K562 (cell line): ENCODE data around the gene TESK1. TPM values are rescaled to one million over a fixed set of nuclear protein-coding genes. Genes with fewer than 3 reads are reported as not detected.

Experiments used
- ATAC-seq: fragments of 200-7000 bp; cut with Tn5 transposase; 3 replicates; pipeline ENCODE4 v1.9.1; 2020; ENCODE audit warnings: moderate library complexity
- BruUV-seq: library from RNA; stranded (reverse); fragments of 400-500 nt; replicated peaks from 2 replicates; lab custom pipeline; 2021; lab: Mats Ljungman, UMichigan
- CTCF ChIA-PET: fragments of 300-600 bp; formaldehyde crosslinking; extraction: SDS; loops from one replicate; lab custom pipeline; 2021; ENCODE audit warnings: low intra/inter-chr PET ratio; lab: Yijun Ruan, JAX
- POLR2A ChIA-PET: fragments of 300-600, 350-650 bp; sonication (Branson Sonifier 250); formaldehyde crosslinking; extraction: SDS; loops from one replicate; lab custom pipeline; 2021; ENCODE audit warnings: antibody characterized with exemption, inconsistent platforms; lab: Yijun Ruan, JAX
- DNase-seq, 4 experiments: peaks; one replicate each; pipeline versions ENCODE4 v3.0.0 to v3.0.0-alpha.2; 2011 to 2018; ENCODE audit warnings: low spot score in 3 of 4, mixed read lengths in 3 of 4; ENCODE audit errors: extremely low read depth in 1 of 4
- FAIRE-seq: peaks from 2 replicates; lab custom pipeline; 2011; peaks lifted over from hg19 to GRCh38; lab: Jason Lieb, UNC
- H2AFZ ChIP-seq: 2 replicates; pipeline ENCODE4 v1.6.0; 2011; ENCODE audit warnings: low read depth, low read length, control low read depth, inconsistent platforms
- H3K27ac ChIP-seq: fragments of 200-600 bp; 3 replicates; pipeline ENCODE4 v1.8.0; 2011; ENCODE audit warnings: low read depth, mild to moderate bottlenecking, control low read depth, inconsistent platforms, low read length, moderate library complexity, mixed read lengths; ENCODE audit errors: extremely low read depth
- H3K27me3 ChIP-seq, 2 experiments: fragments of 300-600 bp in 1 of 2; 2 replicates in 1 of 2; 3 replicates in 1 of 2; pipeline versions ENCODE4 v1.6.0 to v1.8.0; 2011; ENCODE audit warnings: inconsistent platforms in 2 of 2, low read length in 2 of 2, mild to moderate bottlenecking in 1 of 2, mixed read lengths in 1 of 2, moderate library complexity in 1 of 2; ENCODE audit not compliant: control insufficient read depth in 2 of 2, insufficient read depth in 2 of 2
- H3K36me3 ChIP-seq: fragments of 300-600 bp; 3 replicates; pipeline ENCODE4 v1.8.0; 2011; ENCODE audit warnings: mild to moderate bottlenecking, low read length, inconsistent platforms; ENCODE audit not compliant: control insufficient read depth, insufficient read depth
- H3K4me1 ChIP-seq, 2 experiments: fragments of 200-600 bp in 1 of 2; replicated peaks in 1 of 2; 2 replicates in 1 of 2; 3 replicates in 1 of 2; pipeline versions ENCODE4 v1.5.1 to v1.8.0; 2011; ENCODE audit warnings: inconsistent platforms in 2 of 2, low read length in 2 of 2, mild to moderate bottlenecking in 1 of 2, mixed read lengths in 1 of 2, moderate library complexity in 1 of 2; ENCODE audit not compliant: control insufficient read depth in 2 of 2, insufficient read depth in 2 of 2
- H3K4me2 ChIP-seq: 2 replicates; pipeline ENCODE4 v1.6.1; 2011; ENCODE audit warnings: low read length, control low read depth, inconsistent platforms, mixed read lengths; ENCODE audit not compliant: insufficient read depth
- H3K4me3 ChIP-seq: fragments of 200-600 bp; sonication (generic), shearing (Covaris generic); 2 replicates; pipeline ENCODE4 v1.5.1; 2016; ENCODE audit warnings: control low read depth, inconsistent platforms
- H3K79me2 ChIP-seq: fragments of 200-600 bp; 3 replicates; pipeline ENCODE4 v1.8.0; 2011; ENCODE audit warnings: low read length, inconsistent platforms; ENCODE audit not compliant: control insufficient read depth, insufficient read depth
- H3K9ac ChIP-seq, 2 experiments: 2 replicates each; pipeline versions ENCODE4 v1.6.0 to v1.6.1; 2011; ENCODE audit warnings: low read depth in 2 of 2, low read length in 2 of 2, control low read depth in 1 of 2, inconsistent platforms in 1 of 2, mild to moderate bottlenecking in 1 of 2, mixed read lengths in 1 of 2; ENCODE audit not compliant: insufficient read depth in 1 of 2
- H3K9me1 ChIP-seq: one replicate; pipeline ENCODE4 v1.6.0; 2011; ENCODE audit warnings: inconsistent platforms, mild to moderate bottlenecking, low read length, moderate library complexity; ENCODE audit not compliant: control insufficient read depth, insufficient read depth
- H3K9me3 ChIP-seq: replicated peaks from 2 replicates; pipeline ENCODE4 v1.5.1; 2011; ENCODE audit warnings: low read depth, low read length, inconsistent platforms; ENCODE audit not compliant: control insufficient read depth, insufficient read depth
- H4K20me1 ChIP-seq: replicated peaks from 2 replicates; pipeline ENCODE4 v1.6.1; 2011; ENCODE audit warnings: low read length, inconsistent platforms, mixed read lengths; ENCODE audit not compliant: control insufficient read depth, insufficient read depth
- AFF4 ChIP-seq: sonication (generic); formaldehyde crosslinking; IDR thresholded peaks from 2 replicates; pipeline ENCODE4 v1.8.0; 2023; ENCODE audit warnings: mild to moderate bottlenecking, missing genetic modification reagents
- CHD1 ChIP-seq: fragments of 200-600 bp; sonication (generic); IDR thresholded peaks from one replicate; pipeline ENCODE4 v1.6.1; 2012; ENCODE audit warnings: mild to moderate bottlenecking, moderate library complexity, low read length, inconsistent platforms
- KAT7 ChIP-seq: sonication (generic); formaldehyde crosslinking; IDR thresholded peaks from 2 replicates; pipeline ENCODE4 v1.8.0; 2022; ENCODE audit warnings: missing genetic modification reagents, mild to moderate bottlenecking, borderline replicate concordance
- MAFG ChIP-seq: fragments of 450-650 bp; conservative IDR thresholded peaks from 2 replicates; pipeline ENCODE4 v1.6.1; 2016; ENCODE audit warnings: missing genetic modification characterization, missing compliant biosample characterization
- MTA2 ChIP-seq: fragments of 450-650 bp; IDR thresholded peaks from 2 replicates; pipeline ENCODE4 v1.6.1; 2016; ENCODE audit warnings: low read depth
- PHTF2 ChIP-seq: fragments of 250-450 bp; sonication (Bioruptor Pico); IDR thresholded peaks from 2 replicates; pipeline ENCODE4 v1.5.0; 2021; ENCODE audit warnings: mild to moderate bottlenecking
- SRF ChIP-seq, 2 experiments: fragments of 250-450, 450-650 bp in 1 of 2; sonication (Bioruptor Pico) in 1 of 2; sonication (generic) in 1 of 2; formaldehyde crosslinking; IDR thresholded peaks; 2 replicates each; pipeline versions ENCODE4 v1.5.0 to v1.5.1; 2020 to 2022; ENCODE audit warnings: mild to moderate bottlenecking in 1 of 2, missing genetic modification reagents in 1 of 2
- TCF7L2 ChIP-seq: fragments of 150-350 bp; IDR thresholded peaks from 2 replicates; pipeline ENCODE4 v1.6.1; 2016; ENCODE audit warnings: low read depth, mild to moderate bottlenecking, low read length, moderate library complexity
- ZNF347 ChIP-seq: fragments of 450-650 bp; formaldehyde crosslinking; IDR thresholded peaks from 2 replicates; pipeline ENCODE4 v1.4.0; 2020; ENCODE audit warnings: low read depth, mild to moderate bottlenecking, moderate library complexity
- WGBS: fragments of 100-300 bp; shearing (Covaris generic); methylation state at CpG from one replicate; pipeline ENCODE4 v1.1.6; 2016; ENCODE audit warnings: low coverage, mixed read lengths; ENCODE audit not compliant: insufficient coverage; ENCODE audit errors: missing lambda C conversion rate; 5-methylcytosine and 5-hydroxymethylcytosine counted together
- in situ Hi-C: fragments of 300-500 bp; cut with MboI; formaldehyde crosslinking; loops from 4 replicates; pipeline ENCODE4 v1.15.0; 2018; ENCODE audit warnings: inconsistent platforms, mixed read lengths
- intact Hi-C: fragments of 100-400 bp; cut with micrococcal nuclease; formaldehyde crosslinking; loops from 2 replicates; pipeline ENCODE4 v1.14.2; 2022
- polyA plus RNA-seq, 8 experiments: library from polyadenylated mRNA; depleted of rRNA in 4 of 8; stranded (reverse) in 5 of 8; unstranded in 3 of 8; fragments of >200 nt; fragmentation: Nextera tagmentation in 2 of 8; fragmentation: Illumina TruSeq in 1 of 8; extraction: Ambion mirVana in 2 of 8; extraction: Trizol in 1 of 8; gene quantifications; 2 replicates each; pipeline versions ENCODE4 v1.2.1 to v1.2.3, GENCODE V29; 2011 to 2014; ENCODE audit warnings: inconsistent platforms in 1 of 8, missing spikeins in 1 of 8
- total RNA-seq, 7 experiments: library from RNA; depleted of rRNA in 6 of 7; stranded (reverse); fragments of >200 nt in 6 of 7; fragmentation: Illumina TruSeq in 2 of 7; extraction: Trizol in 2 of 7; gene quantifications; 2 replicates each; pipeline versions ENCODE4 v1.2.1 to v1.2.3, GENCODE V29; 2011 to 2021; ENCODE audit warnings: low replicate concordance in 1 of 7

Gene TESK1
- total and polyA plus RNA-seq, 9 of the 15 experiments (the other 6 are each of a cell fraction or from before 2014, with no cell fraction given): 0.07 to 10.4 (median 4.1) TPM

- WGBS: 83% methylated on average over 7 of the region's 13 CpGs
- intact Hi-C loops: no loop called here
- no peak for DNase-seq
- no peaks in the 10 kb centered on the region for H3K9me3 ChIP-seq
- no peak for TF ChIP-seq MTA2
- no peak for TF ChIP-seq TCF7L2
- TF ChIP-seq MAFG (tag): no peak
- TF ChIP-seq PHTF2 (CRISPR knock-in tag): no peak
- TF ChIP-seq SRF (CRISPR knock-in tag; IDR thresholded peaks at IDR 0.05): no peak
- TF ChIP-seq ZNF347: no peak
- TF ChIP-seq AFF4 (CRISPR knock-in tag): no peak
- no peak for TF ChIP-seq KAT7
- no peak for TF ChIP-seq CHD1
- TF ChIP-seq, all 486 proteins: peak for 0
- no peak for ATAC-seq
- H3K36me3 ChIP-seq: peaks cover 11% of the 10 kb centered on the region; the same call in 1 of the 3 replicates
- 0 out of 3 replicates have a peak, but pooled peaks cover 4% of the 10 kb centered on the region for H3K79me2 ChIP-seq
- no peaks in the 10 kb centered on the region for H4K20me1 ChIP-seq
- no peak overlapping the region for H2AFZ ChIP-seq
- POLR2A ChIA-PET: no interaction called here
- H3K9ac ChIP-seq: no peak overlapping the region
- FAIRE-seq: no peak
- no peak overlapping the region for H3K4me2 ChIP-seq
- H3K27ac ChIP-seq: no peak overlapping the region
- H3K27me3 ChIP-seq: no peaks in the 10 kb centered on the region
- no peaks in the 10 kb centered on the region for H3K9me1 ChIP-seq
- CTCF ChIA-PET: no interaction called here
- H3K4me1 ChIP-seq: peaks cover 0 to 11% of the 10 kb centered on the region in 2 experiments; a peak in 3 of 5 replicates
- no peak overlapping the region for H3K4me3 ChIP-seq
- in situ Hi-C loops: loop anchor here (5.0 kb wide), 1 partner anchor 38 kb away; no protein-coding TSS in a partner anchor
- BruUV-seq: no TSS peak
Measured at GRCh38 chr9:35609820-35610163, 4.7 kb downstream of the TESK1 start.
